ENCODE results near the gene GNB3. TPM values are rescaled to one million over a fixed set of nuclear protein-coding genes. Genes with fewer than 3 reads are reported as not detected.

Gene GNB3
- total RNA-seq (2022): not detected in 2 replicates
- not detected for Bru-seq, nascent RNA
- BruChase-seq, experiment 1, labeled RNA remaining after a 6-hour chase: not detected
- BruChase-seq, experiment 2, labeled RNA remaining after a 2-hour chase: not detected
- long read RNA-seq: 0 reads

DNA sequence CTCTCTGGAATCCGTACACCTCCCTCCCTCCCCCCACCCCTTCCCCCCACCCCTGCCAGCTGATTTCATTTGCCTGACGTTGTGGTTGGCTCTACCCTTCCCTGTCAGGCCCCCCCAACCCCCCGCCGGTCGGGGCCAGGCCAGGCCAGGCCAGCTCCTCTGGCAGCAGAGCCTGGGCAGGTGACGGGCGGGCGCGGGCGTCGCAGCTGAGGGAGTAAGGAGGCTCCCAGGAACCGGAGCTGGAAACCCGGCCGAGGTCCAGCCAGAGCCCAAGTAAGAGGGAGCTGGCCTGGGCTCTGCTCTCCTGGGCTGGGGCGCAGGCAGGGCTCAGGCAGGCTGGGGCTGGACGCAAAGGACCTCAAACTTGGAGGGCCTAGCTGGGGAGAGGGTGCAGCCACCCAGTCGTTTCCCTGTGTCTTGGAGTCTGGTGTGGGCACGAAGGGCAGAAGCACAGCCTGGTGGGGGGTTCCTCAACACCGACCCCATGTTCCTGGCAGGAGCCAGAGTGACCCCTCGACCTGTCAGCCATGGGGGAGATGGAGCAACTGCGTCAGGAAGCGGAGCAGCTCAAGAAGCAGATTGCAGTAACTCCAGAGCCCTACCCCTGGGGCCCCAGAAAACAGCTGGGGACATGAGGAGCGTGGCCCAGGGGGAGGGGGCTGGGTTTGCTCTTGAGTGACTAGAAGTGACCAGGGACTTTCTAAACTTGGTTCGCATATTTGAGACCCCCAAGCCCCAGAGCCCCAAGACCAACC lies at the start of gene GNB3:
Gene GNB3, plus strand, starts transcription at position 165 of the 755 bp plus-strand sequence. Its CDS starts 363 bp downstream, at position 528.
- Mint-ChIP-seq H3K36me3 (ENCODE audit: insufficient read depth, unreplicated experiment) (peaks cover 4% of the 10 kb centered on the region), H3K4me3 (ENCODE audit: low read depth, unreplicated experiment) (no peak within 1 kb of the TSS), H3K27me3 (ENCODE audit: unreplicated experiment) (peaks cover 62% of the 10 kb centered on the region), H3K4me1 (ENCODE audit: low read depth, unreplicated experiment) (peaks cover under 1% of the 10 kb centered on the region), H3K9me3 (ENCODE audit: low read depth, unreplicated experiment) (no peaks in the 10 kb centered on the region), H3K27ac (ENCODE audit: unreplicated experiment) (no peak within 1 kb of the TSS)
- BruUV-seq (replicated peaks): no TSS peak
- CTCF ChIA-PET: interaction anchor here (0.6 to 2.5 kb wide), 3 partner anchors 11 to 1671 kb away, joined by 3 to 10 read pairs (median 3); partner anchors contain the start of genes CDCA3 and USP5
- TF ChIP-seq, protein P1, sequence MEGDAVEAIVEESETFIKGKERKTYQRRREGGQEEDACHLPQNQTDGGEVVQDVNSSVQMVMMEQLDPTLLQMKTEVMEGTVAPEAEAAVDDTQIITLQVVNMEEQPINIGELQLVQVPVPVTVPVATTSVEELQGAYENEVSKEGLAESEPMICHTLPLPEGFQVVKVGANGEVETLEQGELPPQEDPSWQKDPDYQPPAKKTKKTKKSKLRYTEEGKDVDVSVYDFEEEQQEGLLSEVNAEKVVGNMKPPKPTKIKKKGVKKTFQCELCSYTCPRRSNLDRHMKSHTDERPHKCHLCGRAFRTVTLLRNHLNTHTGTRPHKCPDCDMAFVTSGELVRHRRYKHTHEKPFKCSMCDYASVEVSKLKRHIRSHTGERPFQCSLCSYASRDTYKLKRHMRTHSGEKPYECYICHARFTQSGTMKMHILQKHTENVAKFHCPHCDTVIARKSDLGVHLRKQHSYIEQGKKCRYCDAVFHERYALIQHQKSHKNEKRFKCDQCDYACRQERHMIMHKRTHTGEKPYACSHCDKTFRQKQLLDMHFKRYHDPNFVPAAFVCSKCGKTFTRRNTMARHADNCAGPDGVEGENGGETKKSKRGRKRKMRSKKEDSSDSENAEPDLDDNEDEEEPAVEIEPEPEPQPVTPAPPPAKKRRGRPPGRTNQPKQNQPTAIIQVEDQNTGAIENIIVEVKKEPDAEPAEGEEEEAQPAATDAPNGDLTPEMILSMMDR (IDR thresholded peaks at IDR 0.05; ENCODE audit: unreplicated experiment): no peak
- intact Hi-C loops (cut with micrococcal nuclease; ENCODE audit: unreplicated experiment): no loop called here
- DNase-seq: no peak

DNA sequence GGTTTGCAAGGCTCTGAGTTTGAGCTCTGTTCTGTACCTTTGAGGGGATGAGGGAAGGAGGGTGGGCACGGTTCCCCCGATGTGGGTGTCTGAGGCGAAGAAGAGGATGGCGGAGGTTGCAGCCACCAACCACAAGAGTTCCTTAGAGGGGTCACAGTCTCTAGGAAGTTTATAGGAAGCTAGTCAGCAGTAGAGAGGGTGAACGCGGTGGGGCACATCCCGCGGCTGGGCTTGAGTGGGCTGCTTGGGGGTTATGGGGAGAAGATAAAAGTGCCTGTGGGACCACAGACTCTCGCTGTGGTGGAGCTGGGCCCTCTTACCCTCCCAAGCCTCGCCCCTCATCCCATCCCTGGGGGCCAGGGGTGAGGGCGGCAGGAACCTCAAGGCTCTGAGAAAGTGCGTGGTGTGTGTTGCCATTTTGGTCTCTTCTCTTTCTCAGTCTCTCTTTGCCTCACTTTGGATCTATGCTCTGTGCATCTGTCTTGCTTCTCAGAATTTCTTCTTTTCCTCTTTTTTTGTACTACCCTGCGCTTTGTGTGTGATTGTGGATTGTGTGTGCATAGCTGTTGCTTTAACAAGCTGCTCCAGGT lies 48.7 kb upstream of the GNB3 start:
- DNase-seq: no peak
- H3K4me3 Mint-ChIP-seq (ENCODE audit: low read depth, unreplicated experiment): no peak overlapping the region
- no peak overlapping the region for H3K27ac Mint-ChIP-seq (ENCODE audit: unreplicated experiment)
- TF ChIP-seq, protein P1 (IDR thresholded peaks at IDR 0.05; ENCODE audit: unreplicated experiment): no peak
- H3K36me3 Mint-ChIP-seq (ENCODE audit: insufficient read depth, unreplicated experiment): no peaks in the 10 kb centered on the region
- H3K27me3 Mint-ChIP-seq (ENCODE audit: unreplicated experiment): peaks cover 85% of the 10 kb centered on the region
- no TSS peak for BruUV-seq (replicated peaks)
- intact Hi-C loops (cut with micrococcal nuclease; ENCODE audit: unreplicated experiment): no loop called here
- H3K4me1 Mint-ChIP-seq (ENCODE audit: low read depth, unreplicated experiment): no peaks in the 10 kb centered on the region
- H3K9me3 Mint-ChIP-seq (ENCODE audit: low read depth, unreplicated experiment): no peaks in the 10 kb centered on the region
- CTCF ChIA-PET: interaction anchor here (1.0 kb wide), 1 partner anchor 99 kb away, joined by 3 read pairs; no protein-coding TSS in a partner anchor

DNA sequence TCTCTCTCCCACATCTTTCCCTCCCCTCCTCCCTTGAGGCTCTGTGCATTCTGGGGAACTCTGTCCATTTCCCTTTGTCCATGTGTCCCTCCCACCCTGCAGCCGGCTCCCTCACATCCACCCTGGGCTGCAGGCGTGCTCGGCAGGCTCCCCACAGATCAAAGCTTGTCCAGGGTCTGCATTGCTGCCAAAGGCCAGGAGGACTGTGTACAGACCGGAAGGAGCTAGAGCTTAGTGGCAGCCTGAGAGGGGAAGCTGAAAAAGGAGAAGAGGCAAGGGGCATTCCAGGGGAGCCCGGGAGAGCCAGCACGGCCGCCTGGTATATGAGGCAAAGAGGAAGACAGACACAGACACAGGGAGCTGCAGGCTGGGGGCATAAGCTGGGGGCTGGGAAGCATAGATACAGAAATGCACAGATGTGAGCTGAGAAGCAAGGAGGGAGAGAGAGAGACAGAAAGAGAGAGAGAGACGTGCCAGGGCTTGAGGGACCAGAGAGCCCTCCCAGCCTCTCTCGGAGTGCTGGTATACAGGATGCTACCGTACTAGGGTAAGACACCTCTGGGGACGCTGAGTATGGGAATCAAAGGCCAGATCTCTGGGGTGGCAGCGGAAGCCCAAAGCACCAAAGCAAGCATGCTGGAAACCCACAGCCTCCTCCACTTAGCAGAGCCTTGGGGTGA lies 48.1 kb upstream of the GNB3 start:
- H3K4me1 Mint-ChIP-seq (ENCODE audit: low read depth, unreplicated experiment): no peaks in the 10 kb centered on the region
- H3K4me3 Mint-ChIP-seq (ENCODE audit: low read depth, unreplicated experiment): no peak overlapping the region
- H3K27ac Mint-ChIP-seq (ENCODE audit: unreplicated experiment): no peak overlapping the region
- TF ChIP-seq, protein P1 (IDR thresholded peaks at IDR 0.05; ENCODE audit: unreplicated experiment): no peak
- H3K36me3 Mint-ChIP-seq (ENCODE audit: insufficient read depth, unreplicated experiment): no peaks in the 10 kb centered on the region
- H3K9me3 Mint-ChIP-seq (ENCODE audit: low read depth, unreplicated experiment): no peaks in the 10 kb centered on the region
- intact Hi-C loops (cut with micrococcal nuclease; ENCODE audit: unreplicated experiment): no loop called here
- CTCF ChIA-PET: no interaction called here
- no TSS peak for BruUV-seq (replicated peaks)
- H3K27me3 Mint-ChIP-seq (ENCODE audit: unreplicated experiment): peaks cover 89% of the 10 kb centered on the region
- DNase-seq: no peak

DNA sequence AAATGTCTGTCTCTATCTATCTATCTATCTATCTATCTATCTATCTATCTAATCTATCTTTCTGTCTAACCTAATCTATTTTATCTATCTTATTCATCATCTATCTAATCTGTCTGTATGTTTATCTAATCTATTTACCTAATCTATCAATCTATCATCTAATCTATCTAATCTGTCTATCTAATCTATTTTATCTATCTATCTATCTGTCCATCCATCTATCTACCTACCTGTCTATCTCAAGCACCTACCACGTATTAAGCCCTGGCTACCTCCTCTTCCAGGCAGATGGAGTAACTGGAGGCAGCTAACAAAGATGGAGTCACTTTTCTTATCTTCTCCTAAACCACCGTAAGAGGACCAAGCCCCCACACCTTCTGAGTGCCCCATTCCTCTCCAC lies 45.6 kb upstream of the GNB3 start:
- no peaks in the 10 kb centered on the region for H3K4me1 Mint-ChIP-seq (ENCODE audit: low read depth, unreplicated experiment)
- H3K4me3 Mint-ChIP-seq (ENCODE audit: low read depth, unreplicated experiment): no peak overlapping the region
- H3K36me3 Mint-ChIP-seq (ENCODE audit: insufficient read depth, unreplicated experiment): no peaks in the 10 kb centered on the region
- CTCF ChIA-PET: interaction anchor here (1.1 kb wide), 1 partner anchor 19 kb away, joined by 3 read pairs; no protein-coding TSS in a partner anchor
- no peak overlapping the region for H3K27ac Mint-ChIP-seq (ENCODE audit: unreplicated experiment)
- H3K9me3 Mint-ChIP-seq (ENCODE audit: low read depth, unreplicated experiment): no peaks in the 10 kb centered on the region
- intact Hi-C loops (cut with micrococcal nuclease; ENCODE audit: unreplicated experiment): no loop called here
- H3K27me3 Mint-ChIP-seq (ENCODE audit: unreplicated experiment): peaks cover 89% of the 10 kb centered on the region
- TF ChIP-seq, protein P1 (IDR thresholded peaks at IDR 0.05; ENCODE audit: unreplicated experiment): no peak
- no TSS peak for BruUV-seq (replicated peaks)
- DNase-seq: no peak

Data from Calu3 (cell line).